ENCODE data around the gene TNFRSF17. TPM values are rescaled to one million over a fixed set of nuclear protein-coding genes. Genes with fewer than 3 reads are reported as not detected.
"Not testable (repeated sequence)": the region's sequence is repeated elsewhere in the genome, so short reads cannot be mapped to it uniquely, and the experiment has no call there.

The TNFRSF17 gene
- total RNA-seq, 1 donor = not detected

DNA sequence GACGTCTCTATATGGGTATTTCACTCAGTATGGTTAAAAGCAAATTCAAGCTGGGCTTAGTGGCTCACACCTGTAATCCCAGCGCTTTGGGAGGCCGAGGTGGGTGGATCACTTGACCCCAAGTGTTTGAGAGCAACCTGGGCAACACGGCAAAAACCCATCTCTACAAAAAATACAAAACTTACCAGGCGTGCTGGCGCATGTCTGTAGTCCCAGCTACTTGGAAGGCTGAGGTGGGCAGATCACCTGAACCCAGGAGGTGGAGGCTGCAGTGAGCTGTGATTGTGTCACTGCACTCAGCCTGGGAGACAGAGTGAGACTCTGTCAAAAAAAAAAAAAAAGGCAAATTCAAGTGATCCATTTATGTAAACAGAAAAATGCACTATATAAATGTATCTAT is 1.3 kb upstream of the TNFRSF17 start:
- Histone ChIP-seq H3K4me3 (ENCODE audit: insufficient read depth, low read length) (no peak overlapping the region), H3K27me3 (ENCODE audit: insufficient read depth, low read length) (no peaks in the 10 kb centered on the region), H2AFZ (ENCODE audit: low read length) (no peak overlapping the region), H3K9me3 (ENCODE audit: low read depth, low read length) (no peaks in the 10 kb centered on the region), H4K20me1 (ENCODE audit: insufficient read depth, low read length) (no peaks in the 10 kb centered on the region), H3K4me1 (ENCODE audit: insufficient read depth, low read length) (no peaks in the 10 kb centered on the region), H3K36me3 (ENCODE audit: insufficient read depth, low read length) (no peaks in the 10 kb centered on the region), H3K79me2 (ENCODE audit: insufficient read depth, low read length) (no peaks in the 10 kb centered on the region), H3K27ac (ENCODE audit: low read depth, low read length) (no peak overlapping the region), H3K4me2 (ENCODE audit: insufficient read depth, low read length) (no peak overlapping the region)
- DNase-seq (ENCODE audit: insufficient read length, low spot score, missing footprints) = no peak
- TF ChIP-seq, protein P1, sequence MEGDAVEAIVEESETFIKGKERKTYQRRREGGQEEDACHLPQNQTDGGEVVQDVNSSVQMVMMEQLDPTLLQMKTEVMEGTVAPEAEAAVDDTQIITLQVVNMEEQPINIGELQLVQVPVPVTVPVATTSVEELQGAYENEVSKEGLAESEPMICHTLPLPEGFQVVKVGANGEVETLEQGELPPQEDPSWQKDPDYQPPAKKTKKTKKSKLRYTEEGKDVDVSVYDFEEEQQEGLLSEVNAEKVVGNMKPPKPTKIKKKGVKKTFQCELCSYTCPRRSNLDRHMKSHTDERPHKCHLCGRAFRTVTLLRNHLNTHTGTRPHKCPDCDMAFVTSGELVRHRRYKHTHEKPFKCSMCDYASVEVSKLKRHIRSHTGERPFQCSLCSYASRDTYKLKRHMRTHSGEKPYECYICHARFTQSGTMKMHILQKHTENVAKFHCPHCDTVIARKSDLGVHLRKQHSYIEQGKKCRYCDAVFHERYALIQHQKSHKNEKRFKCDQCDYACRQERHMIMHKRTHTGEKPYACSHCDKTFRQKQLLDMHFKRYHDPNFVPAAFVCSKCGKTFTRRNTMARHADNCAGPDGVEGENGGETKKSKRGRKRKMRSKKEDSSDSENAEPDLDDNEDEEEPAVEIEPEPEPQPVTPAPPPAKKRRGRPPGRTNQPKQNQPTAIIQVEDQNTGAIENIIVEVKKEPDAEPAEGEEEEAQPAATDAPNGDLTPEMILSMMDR (IDR thresholded peaks at IDR 0.05; ENCODE audit: extremely low read depth, low read depth, low read length) = no peak

DNA sequence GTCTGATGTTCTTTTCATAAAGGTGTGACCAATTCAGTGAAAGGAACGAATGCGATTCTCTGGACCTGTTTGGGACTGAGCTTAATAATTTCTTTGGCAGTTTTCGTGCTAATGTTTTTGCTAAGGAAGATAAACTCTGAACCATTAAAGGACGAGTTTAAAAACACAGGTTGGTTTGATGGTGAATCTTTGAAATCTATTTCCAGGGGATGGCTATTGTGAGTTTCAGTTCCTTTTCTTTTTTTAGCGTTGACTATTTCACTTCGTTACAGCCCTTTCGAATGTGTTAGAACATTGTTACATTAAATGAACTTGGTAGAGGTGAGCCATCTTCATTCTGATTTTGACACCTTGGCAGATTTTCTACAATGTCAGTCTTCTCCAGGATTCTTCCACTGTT is 1.2 kb downstream of the TNFRSF17 start:
- Histone ChIP-seq H3K4me3 (ENCODE audit: insufficient read depth, low read length) (no peak overlapping the region), H3K79me2 (ENCODE audit: insufficient read depth, low read length) (no peaks in the 10 kb centered on the region), H3K4me1 (ENCODE audit: insufficient read depth, low read length) (no peaks in the 10 kb centered on the region), H2AFZ (ENCODE audit: low read length) (no peak overlapping the region), H3K9me3 (ENCODE audit: low read depth, low read length) (no peaks in the 10 kb centered on the region), H4K20me1 (ENCODE audit: insufficient read depth, low read length) (no peaks in the 10 kb centered on the region), H3K27ac (ENCODE audit: low read depth, low read length) (no peak overlapping the region), H3K27me3 (ENCODE audit: insufficient read depth, low read length) (no peaks in the 10 kb centered on the region), H3K4me2 (ENCODE audit: insufficient read depth, low read length) (no peak overlapping the region), H3K36me3 (ENCODE audit: insufficient read depth, low read length) (no peaks in the 10 kb centered on the region)
- peak; percentile 32 for DNase-seq (ENCODE audit: insufficient read length, low spot score, missing footprints)
- TF ChIP-seq, protein P1 (IDR thresholded peaks at IDR 0.05; ENCODE audit: extremely low read depth, low read depth, low read length) = no peak

DNA sequence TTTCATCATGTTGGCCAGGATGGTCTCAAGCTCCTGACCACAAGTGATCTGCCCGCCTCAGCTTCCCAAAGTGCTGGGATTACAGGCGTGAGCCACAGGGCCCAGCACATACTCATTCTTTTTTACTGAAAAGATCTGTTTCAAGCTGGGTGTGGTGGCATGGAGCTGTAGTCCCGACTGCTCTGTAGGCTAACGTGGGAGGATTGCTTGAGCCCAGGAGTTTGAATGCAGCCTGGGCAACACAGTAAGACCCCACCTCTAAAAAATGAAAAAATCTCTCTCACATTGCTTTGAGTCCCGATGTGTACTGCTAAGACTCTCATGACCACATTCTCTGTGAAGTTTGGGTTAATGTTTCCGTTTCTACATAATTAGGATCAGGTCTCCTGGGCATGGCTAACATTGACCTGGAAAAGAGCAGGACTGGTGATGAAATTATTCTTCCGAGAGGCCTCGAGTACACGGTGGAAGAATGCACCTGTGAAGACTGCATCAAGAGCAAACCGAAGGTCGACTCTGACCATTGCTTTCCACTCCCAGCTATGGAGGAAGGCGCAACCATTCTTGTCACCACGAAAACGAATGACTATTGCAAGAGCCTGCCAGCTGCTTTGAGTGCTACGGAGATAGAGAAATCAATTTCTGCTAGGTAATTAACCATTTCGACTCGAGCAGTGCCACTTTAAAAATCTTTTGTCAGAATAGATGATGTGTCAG is 2.3 kb downstream of the TNFRSF17 start:
- no peak overlapping the region for H3K4me2 ChIP-seq (ENCODE audit: insufficient read depth, low read length)
- no peak overlapping the region for H3K4me3 ChIP-seq (ENCODE audit: insufficient read depth, low read length)
- H4K20me1 ChIP-seq (ENCODE audit: insufficient read depth, low read length) = no peaks in the 10 kb centered on the region
- TF ChIP-seq, protein P1 (IDR thresholded peaks at IDR 0.05; ENCODE audit: extremely low read depth, low read depth, low read length) = no peak
- H3K9me3 ChIP-seq (ENCODE audit: low read depth, low read length) = no peaks in the 10 kb centered on the region
- no peaks in the 10 kb centered on the region for H3K4me1 ChIP-seq (ENCODE audit: insufficient read depth, low read length)
- no peak overlapping the region for H3K27ac ChIP-seq (ENCODE audit: low read depth, low read length)
- no peaks in the 10 kb centered on the region for H3K27me3 ChIP-seq (ENCODE audit: insufficient read depth, low read length)
- DNase-seq (ENCODE audit: insufficient read length, low spot score, missing footprints) = no peak
- H3K79me2 ChIP-seq (ENCODE audit: insufficient read depth, low read length) = no peaks in the 10 kb centered on the region
- no peaks in the 10 kb centered on the region for H3K36me3 ChIP-seq (ENCODE audit: insufficient read depth, low read length)
- no peak overlapping the region for H2AFZ ChIP-seq (ENCODE audit: low read length)

DNA sequence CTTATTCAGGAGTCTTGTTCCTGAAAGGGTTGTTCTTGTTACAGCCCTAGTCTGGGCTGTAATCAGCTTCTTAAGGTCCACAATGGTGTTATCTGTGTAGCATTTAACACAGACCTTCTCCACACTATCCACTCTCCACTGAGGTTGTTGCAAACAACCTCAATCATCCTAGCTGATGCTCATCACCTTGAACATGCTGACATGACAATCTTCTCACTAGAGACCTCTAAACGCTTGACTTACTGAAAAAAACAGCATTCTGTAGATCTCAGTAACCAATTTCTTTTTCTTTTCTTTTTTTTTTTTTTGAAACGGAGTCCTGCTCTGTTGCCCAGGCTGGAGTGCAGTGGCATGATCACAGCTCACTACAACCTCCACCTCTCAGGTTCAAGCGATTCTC is 3.6 kb downstream of the TNFRSF17 start:
- TF ChIP-seq, protein P1 (IDR thresholded peaks at IDR 0.05; ENCODE audit: extremely low read depth, low read depth, low read length) = no peak
- no peak for DNase-seq (ENCODE audit: insufficient read length, low spot score, missing footprints)
- Histone ChIP-seq H3K27me3 (ENCODE audit: insufficient read depth, low read length) (no peaks in the 10 kb centered on the region), H3K4me3 (ENCODE audit: insufficient read depth, low read length) (no peak overlapping the region), H3K36me3 (ENCODE audit: insufficient read depth, low read length) (peaks cover 3% of the 10 kb centered on the region), H3K79me2 (ENCODE audit: insufficient read depth, low read length) (no peaks in the 10 kb centered on the region), H3K4me1 (ENCODE audit: insufficient read depth, low read length) (no peaks in the 10 kb centered on the region), H4K20me1 (ENCODE audit: insufficient read depth, low read length) (no peaks in the 10 kb centered on the region), H3K27ac (ENCODE audit: low read depth, low read length) (no peak overlapping the region), H2AFZ (ENCODE audit: low read length) (no peak overlapping the region), H3K9me3 (ENCODE audit: low read depth, low read length) (no peaks in the 10 kb centered on the region), H3K4me2 (ENCODE audit: insufficient read depth, low read length) (no peak overlapping the region)

DNA sequence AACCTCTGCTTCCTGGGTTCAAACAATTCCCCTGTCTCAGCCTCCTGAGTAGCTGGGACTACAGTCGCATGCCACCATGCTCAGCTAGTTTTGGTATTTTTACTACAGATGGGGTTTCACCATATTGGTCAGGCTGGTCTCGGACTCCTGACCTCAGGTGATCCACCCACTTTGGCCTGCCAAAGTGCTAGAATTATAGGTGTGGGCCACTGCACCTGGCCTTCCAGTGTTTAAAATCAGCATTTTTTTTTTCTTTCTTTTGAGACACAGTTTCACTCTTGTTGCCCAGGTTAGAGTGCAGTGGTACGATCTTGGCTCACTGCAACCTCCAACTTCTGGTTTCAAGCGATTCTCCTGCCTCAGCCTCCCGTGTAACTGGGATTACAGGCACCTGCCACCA is 5.3 kb downstream of the TNFRSF17 start:
- H3K4me2 ChIP-seq (ENCODE audit: insufficient read depth, low read length); H3K27me3 ChIP-seq (ENCODE audit: insufficient read depth, low read length); H3K4me3 ChIP-seq (ENCODE audit: insufficient read depth, low read length); H2AFZ ChIP-seq (ENCODE audit: low read length); H4K20me1 ChIP-seq (ENCODE audit: insufficient read depth, low read length); H3K79me2 ChIP-seq (ENCODE audit: insufficient read depth, low read length); H3K9me3 ChIP-seq (ENCODE audit: low read depth, low read length); DNase-seq (ENCODE audit: insufficient read length, low spot score, missing footprints); H3K36me3 ChIP-seq (ENCODE audit: insufficient read depth, low read length); H3K4me1 ChIP-seq (ENCODE audit: insufficient read depth, low read length); H3K27ac ChIP-seq (ENCODE audit: low read depth, low read length): not testable (repeated sequence)
